ENCODE results near the gene GIPC3.
"Not testable (repeated sequence)": the region's sequence is repeated elsewhere in the genome, so short reads cannot be mapped to it uniquely, and the experiment has no call there.

GIPC3 gene

DNA sequence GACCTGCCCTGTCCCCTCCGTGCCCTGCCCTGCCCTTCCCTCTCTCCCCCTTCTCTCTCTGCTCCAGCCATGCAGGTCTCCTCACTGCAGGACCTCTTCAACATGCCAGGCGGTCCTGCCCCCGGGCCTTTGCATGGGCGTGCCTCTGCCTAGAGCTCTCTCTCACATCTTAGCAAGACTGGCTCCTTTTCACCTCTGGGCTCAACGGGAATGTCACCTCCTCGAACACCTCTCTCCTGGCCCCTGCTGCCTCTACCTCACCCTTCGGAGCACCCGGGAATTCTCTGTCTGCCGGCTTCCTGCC lies 33.5 kb upstream of the GIPC3 start:
- DNase-seq, result no peak

- DNase-seq, result no peak
Measured at GRCh38 chr19:3554254-3555083, 30.8 kb upstream of the GIPC3 start.

GRCh38 chr19:3555653-3556422 lies 29.4 kb upstream of the GIPC3 start:
- DNase-seq, result no peak

DNA sequence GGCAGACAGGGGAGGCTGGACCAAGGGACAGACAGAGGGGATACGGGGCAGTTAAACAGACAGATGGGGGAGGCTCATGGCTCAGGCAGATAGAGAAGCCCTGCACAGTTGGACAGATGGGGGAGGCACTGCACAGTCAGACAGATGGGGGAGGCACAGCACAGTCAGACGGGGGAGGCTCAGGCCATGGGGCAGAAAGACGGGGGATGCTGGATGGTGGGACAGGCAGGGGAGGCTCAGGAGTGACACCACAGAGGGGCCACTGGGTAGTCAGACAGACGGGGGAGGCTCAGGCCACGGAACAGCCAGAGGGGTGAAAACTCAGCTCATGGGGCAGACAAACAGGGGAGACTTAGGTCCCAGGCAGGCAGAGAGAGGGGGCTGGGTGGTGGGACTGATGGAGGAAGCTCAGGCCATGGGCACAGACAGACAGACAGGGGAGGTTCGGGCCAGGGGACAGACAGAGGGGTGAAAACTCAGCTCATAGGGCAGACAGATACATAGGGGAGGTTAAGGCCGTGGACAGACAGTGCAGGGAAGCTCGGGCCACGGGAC lies 28.8 kb upstream of the GIPC3 start:
- no peak for DNase-seq

GRCh38 chr19:3556978-3557460 lies 28.3 kb upstream of the GIPC3 start:
- DNase-seq, result no peak

GRCh38 chr19:3557461-3558248 lies 27.6 kb upstream of the GIPC3 start, which contains the start of gene MFSD12:
TSS of gene MFSD12 (minus strand) at chr19:3557586. CDS start at chr19:3557403, 183 bp downstream.
- peak; percentile 84 for DNase-seq

DNA sequence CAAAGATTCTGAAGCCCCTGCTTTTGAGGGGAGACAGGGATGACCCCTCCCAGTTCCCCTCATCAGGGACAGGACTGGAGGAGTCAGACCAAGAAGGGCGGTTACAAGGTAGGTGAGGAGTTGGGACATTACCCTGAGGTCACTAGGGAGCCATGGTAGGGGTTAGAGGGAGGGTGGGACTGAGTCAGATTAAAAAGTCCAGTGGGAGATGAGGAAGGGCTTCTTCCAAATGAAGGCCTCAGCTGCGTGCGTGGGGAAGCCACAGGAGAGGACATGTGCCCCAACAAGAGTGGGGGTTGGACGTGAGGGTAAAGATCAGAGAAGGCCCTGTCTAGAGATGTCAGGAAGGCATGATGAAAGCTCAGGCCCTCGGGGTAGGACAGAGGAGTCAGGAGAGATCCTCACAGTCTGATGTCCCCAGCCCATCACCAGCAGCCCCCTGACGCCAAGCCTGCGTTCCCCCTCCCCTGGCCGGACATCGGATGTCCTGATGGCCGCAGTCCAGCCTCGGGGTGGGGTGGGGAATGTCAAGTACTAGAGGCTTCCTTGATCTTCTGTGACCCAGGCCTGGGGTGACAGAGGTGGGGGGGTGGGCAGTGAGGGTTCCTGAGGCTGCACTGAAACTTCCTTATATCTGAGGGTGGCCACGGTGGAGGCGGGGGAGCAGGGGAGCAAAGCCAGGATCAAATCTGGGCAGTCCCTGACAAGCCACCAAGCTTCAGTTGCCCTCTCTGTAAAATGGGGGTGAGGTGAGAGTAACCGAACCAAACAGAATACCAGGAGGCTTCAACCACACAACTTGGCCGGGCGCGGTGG lies 21.4 kb upstream of the GIPC3 start:
- no peak for DNase-seq

- DNase-seq, result no peak
Measured at GRCh38 chr19:3565139-3565538, 20.1 kb upstream of the GIPC3 start.

GRCh38 chr19:3570042-3570441 lies 15.2 kb upstream of the GIPC3 start:
- not testable (repeated sequence) for DNase-seq

- no peak for DNase-seq
Measured at GRCh38 chr19:3570606-3571011, 14.7 kb upstream of the GIPC3 start.

DNA sequence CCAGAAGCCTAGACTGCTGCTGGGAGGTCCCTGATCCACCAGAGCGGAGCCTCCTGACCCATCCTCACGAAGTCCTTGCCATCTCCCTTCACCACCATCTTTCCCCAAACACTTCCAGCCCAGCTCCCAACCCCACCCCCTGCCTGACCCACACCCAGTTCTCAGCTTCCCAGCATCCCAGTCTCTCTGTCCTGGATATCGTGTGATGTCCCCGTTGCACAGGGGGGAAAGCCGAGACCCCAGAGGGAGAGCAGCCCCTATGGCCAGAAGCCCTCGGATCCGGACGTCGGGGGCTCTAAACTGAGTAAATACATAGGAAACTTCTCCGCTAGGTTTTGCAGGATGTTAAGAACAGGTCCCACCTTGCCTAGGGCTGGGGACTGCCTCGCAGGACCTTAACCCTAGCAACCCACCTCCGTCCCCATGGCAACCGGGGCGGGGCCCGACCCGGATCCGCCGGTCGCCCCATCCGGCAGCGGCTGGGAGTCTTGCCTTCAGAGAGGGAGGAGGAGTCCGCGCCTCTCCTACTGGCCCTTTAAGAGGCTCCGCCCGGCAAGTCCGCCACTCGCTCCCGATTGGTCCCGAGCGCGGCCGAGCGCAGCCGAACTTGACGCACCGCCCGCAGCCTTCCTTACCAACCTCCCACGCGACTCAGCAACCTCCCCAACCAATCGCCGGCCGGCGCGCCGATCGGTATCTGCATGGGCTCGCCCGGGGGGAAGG lies 13.0 kb upstream of the GIPC3 start:
- peak; percentile 95 for DNase-seq

DNA sequence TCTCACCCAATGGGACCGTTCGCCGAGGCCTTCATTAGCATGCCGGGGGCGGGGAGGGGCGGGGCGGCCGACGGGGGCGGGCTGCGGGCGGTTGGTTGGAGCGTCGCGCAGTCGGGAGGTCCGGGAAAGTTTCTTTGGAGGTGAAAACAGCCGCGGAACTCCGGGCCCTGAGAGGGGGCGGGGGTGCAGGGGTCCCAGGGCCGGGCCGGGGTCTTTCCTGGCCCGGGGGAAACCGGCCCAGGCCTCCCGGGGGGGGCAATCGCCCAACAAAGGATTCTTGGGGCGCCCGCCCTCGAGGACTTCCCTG lies 12.5 kb upstream of the GIPC3 start, which contains the start of gene HMG20B:
HMG20B (plus strand) TSS at position 90 of the 307 bp plus-strand sequence. CDS start 366 bp downstream, outside the sequence.
- DNase-seq, result no peak

- DNase-seq, result no peak
Measured at GRCh38 chr19:3573162-3573857, 12.0 kb upstream of the GIPC3 start.

DNA sequence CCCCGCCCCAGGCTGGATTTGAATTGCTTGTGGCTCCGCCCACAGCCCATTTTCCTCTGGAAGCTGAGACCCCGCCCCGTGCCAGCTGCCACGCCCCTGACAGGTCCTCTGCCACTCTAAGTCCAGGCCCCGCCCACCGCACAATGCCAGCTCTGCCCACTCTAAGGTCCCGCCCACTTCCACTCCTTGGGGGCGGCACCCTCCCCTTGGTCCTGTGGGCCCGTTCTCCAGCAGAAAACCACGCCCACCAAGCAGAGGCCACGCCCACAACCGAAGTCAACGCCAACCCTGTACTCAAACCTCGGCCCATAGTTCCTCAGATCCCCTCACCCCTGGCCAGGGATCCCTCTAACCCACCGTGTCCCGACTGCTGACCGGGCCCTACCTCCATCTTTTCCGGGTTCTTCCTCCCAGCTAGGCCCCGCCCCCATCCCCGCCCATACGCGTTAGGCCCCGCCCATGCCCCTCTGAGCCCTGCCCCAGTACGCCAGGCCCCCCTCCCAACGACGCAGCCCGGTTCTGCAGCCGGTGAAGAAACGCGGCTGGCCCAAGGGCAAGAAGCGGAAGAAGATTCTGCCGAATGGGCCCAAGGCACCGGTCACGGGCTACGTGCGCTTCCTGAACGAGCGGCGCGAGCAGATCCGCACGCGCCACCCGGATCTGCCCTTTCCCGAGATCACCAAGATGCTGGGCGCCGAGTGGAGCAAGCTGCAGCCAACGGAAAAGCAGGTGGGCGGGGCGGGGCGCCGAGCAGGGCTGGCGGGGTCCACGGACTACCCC lies 11.2 kb upstream of the GIPC3 start:
- peak; percentile 85 for DNase-seq

GRCh38 chr19:3575260-3575741 lies 10.0 kb upstream of the GIPC3 start:
- DNase-seq, result no peak

GRCh38 chr19:3575949-3576673 lies 9.2 kb upstream of the GIPC3 start:
- no peak for DNase-seq

DNA sequence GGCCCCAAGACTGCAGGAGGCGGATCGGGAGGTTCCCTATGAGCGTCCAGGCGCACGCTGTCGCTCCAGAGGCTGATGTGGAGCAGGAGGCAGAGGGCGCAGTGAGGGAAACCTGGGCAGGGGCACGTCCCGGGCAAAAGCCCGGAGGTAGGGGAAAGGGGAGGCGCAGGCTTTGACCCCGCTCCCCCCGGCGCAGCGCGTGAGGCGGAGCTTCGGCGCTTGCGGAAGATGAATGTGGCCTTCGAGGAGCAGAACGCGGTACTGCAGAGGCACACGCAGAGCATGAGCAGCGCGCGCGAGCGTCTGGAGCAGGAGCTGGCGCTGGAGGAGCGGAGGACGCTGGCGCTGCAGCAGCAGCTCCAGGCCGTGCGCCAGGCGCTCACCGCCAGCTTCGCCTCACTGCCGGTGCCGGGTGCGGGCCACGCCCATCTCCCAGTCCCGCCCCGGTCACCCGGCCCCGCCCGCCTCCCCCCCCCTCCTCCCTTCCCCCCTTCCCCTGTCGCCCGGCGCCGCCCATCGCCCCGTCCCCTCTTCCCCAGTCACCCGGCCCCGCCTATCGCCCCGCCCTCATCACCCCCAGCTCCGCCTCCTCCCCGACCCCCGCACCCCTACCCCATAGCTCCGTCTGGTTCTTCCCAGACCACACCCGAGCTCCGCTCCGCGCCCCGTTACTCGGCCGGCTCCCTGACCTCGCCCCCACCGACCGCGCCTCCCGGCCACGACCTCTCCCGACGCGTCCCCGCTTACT lies 8.4 kb upstream of the GIPC3 start:
- no peak for DNase-seq

- no peak for DNase-seq
Measured at GRCh38 chr19:3577723-3578344, 7.4 kb upstream of the GIPC3 start.
